ENCODE measurements around the gene CNPY1. TPM values are rescaled to one million over a fixed set of nuclear protein-coding genes. Genes with fewer than 3 reads are reported as not detected.

CNPY1 gene
- total RNA-seq, 2 experiments from 2014 or later: not detected

GRCh38 chr7:155559519-155560108 is 13.3 kb upstream of the CNPY1 start:
- DNase-seq (no peak), ATAC-seq (ENCODE audit: low read depth) (no peak)
- H3K27me3 Mint-ChIP-seq: peaks cover 10% of the 10 kb centered on the region
- no peaks in the 10 kb centered on the region for H3K4me1 Mint-ChIP-seq
- H3K4me3 Mint-ChIP-seq: no peak overlapping the region
- no peaks in the 10 kb centered on the region for H3K36me3 Mint-ChIP-seq
- POLR2A ChIA-PET: no interaction called here
- no peak overlapping the region for H3K27ac Mint-ChIP-seq
- no peaks in the 10 kb centered on the region for H3K9me3 Mint-ChIP-seq

GRCh38 chr7:155558961-155559360 is 12.6 kb upstream of the CNPY1 start:
- DNase-seq (no peak), ATAC-seq (ENCODE audit: low read depth) (no peak)
- H3K36me3 Mint-ChIP-seq: no peaks in the 10 kb centered on the region
- no peak overlapping the region for H3K4me3 Mint-ChIP-seq
- no peak overlapping the region for H3K27ac Mint-ChIP-seq
- no peaks in the 10 kb centered on the region for H3K9me3 Mint-ChIP-seq
- H3K27me3 Mint-ChIP-seq: peaks cover 10% of the 10 kb centered on the region
- POLR2A ChIA-PET: no interaction called here
- no peaks in the 10 kb centered on the region for H3K4me1 Mint-ChIP-seq

GRCh38 chr7:155558351-155558750 is 12.0 kb upstream of the CNPY1 start:
- H3K27me3 Mint-ChIP-seq: peaks cover 10% of the 10 kb centered on the region
- no peak for ATAC-seq (ENCODE audit: low read depth)
- no peaks in the 10 kb centered on the region for H3K9me3 Mint-ChIP-seq
- DNase-seq: no peak
- H3K27ac Mint-ChIP-seq: no peak overlapping the region
- H3K4me3 Mint-ChIP-seq: no peak overlapping the region
- H3K4me1 Mint-ChIP-seq: no peaks in the 10 kb centered on the region
- POLR2A ChIA-PET: no interaction called here
- H3K36me3 Mint-ChIP-seq: no peaks in the 10 kb centered on the region

GRCh38 chr7:155557778-155558177 is 11.4 kb upstream of the CNPY1 start:
- peaks cover 10% of the 10 kb centered on the region for H3K27me3 Mint-ChIP-seq
- H3K4me3 Mint-ChIP-seq: no peak overlapping the region
- POLR2A ChIA-PET: no interaction called here
- no peak for ATAC-seq (ENCODE audit: low read depth)
- no peaks in the 10 kb centered on the region for H3K9me3 Mint-ChIP-seq
- no peak overlapping the region for H3K27ac Mint-ChIP-seq
- H3K36me3 Mint-ChIP-seq: no peaks in the 10 kb centered on the region
- H3K4me1 Mint-ChIP-seq: no peaks in the 10 kb centered on the region
- DNase-seq: no peak

- H3K36me3 Mint-ChIP-seq: no peaks in the 10 kb centered on the region
- no peaks in the 10 kb centered on the region for H3K9me3 Mint-ChIP-seq
- no peaks in the 10 kb centered on the region for H3K4me1 Mint-ChIP-seq
- ATAC-seq (ENCODE audit: low read depth): no peak
- POLR2A ChIA-PET: no interaction called here
- no peak overlapping the region for H3K4me3 Mint-ChIP-seq
- no peak for DNase-seq
- peaks cover 6% of the 10 kb centered on the region for H3K27me3 Mint-ChIP-seq
- no peak overlapping the region for H3K27ac Mint-ChIP-seq
Observed at GRCh38 chr7:155556763-155557162, 10.4 kb upstream of the CNPY1 start.

- Mint-ChIP-seq H3K27me3 (peaks cover 5% of the 10 kb centered on the region), H3K4me3 (no peak overlapping the region), H3K9me3 (no peaks in the 10 kb centered on the region), H3K27ac (no peak overlapping the region), H3K36me3 (no peaks in the 10 kb centered on the region), H3K4me1 (no peaks in the 10 kb centered on the region)
- ATAC-seq (ENCODE audit: low read depth): no peak
- no peak for DNase-seq
- POLR2A ChIA-PET: no interaction called here
Observed at GRCh38 chr7:155555116-155555695, 8.8 kb upstream of the CNPY1 start.

- no peaks in the 10 kb centered on the region for H3K9me3 Mint-ChIP-seq
- H3K27me3 Mint-ChIP-seq: peaks cover 6% of the 10 kb centered on the region
- no peak overlapping the region for H3K27ac Mint-ChIP-seq
- DNase-seq (no peak), ATAC-seq (ENCODE audit: low read depth) (no peak)
- H3K36me3 Mint-ChIP-seq: no peaks in the 10 kb centered on the region
- no peaks in the 10 kb centered on the region for H3K4me1 Mint-ChIP-seq
- POLR2A ChIA-PET: no interaction called here
- H3K4me3 Mint-ChIP-seq: no peak overlapping the region
Observed at GRCh38 chr7:155553871-155554270, 7.5 kb upstream of the CNPY1 start.

- no peak overlapping the region for H3K4me3 Mint-ChIP-seq
- H3K36me3 Mint-ChIP-seq: no peaks in the 10 kb centered on the region
- ATAC-seq (ENCODE audit: low read depth): no peak
- POLR2A ChIA-PET: no interaction called here
- peaks cover 8% of the 10 kb centered on the region for H3K27me3 Mint-ChIP-seq
- DNase-seq: no peak
- H3K9me3 Mint-ChIP-seq: no peaks in the 10 kb centered on the region
- H3K27ac Mint-ChIP-seq: no peak overlapping the region
- no peaks in the 10 kb centered on the region for H3K4me1 Mint-ChIP-seq
Observed at GRCh38 chr7:155551785-155552611, 5.6 kb upstream of the CNPY1 start.

GRCh38 chr7:155550916-155551315 is 4.6 kb upstream of the CNPY1 start:
- Mint-ChIP-seq H3K4me1 (no peaks in the 10 kb centered on the region), H3K27ac (no peak overlapping the region), H3K36me3 (no peaks in the 10 kb centered on the region), H3K9me3 (no peaks in the 10 kb centered on the region), H3K4me3 (no peak overlapping the region), H3K27me3 (peaks cover 5% of the 10 kb centered on the region)
- DNase-seq (no peak), ATAC-seq (ENCODE audit: low read depth) (no peak)
- POLR2A ChIA-PET: no interaction called here

- Mint-ChIP-seq H3K4me3 (no peak overlapping the region), H3K9me3 (no peaks in the 10 kb centered on the region), H3K4me1 (no peaks in the 10 kb centered on the region), H3K27me3 (peaks cover 5% of the 10 kb centered on the region), H3K27ac (no peak overlapping the region), H3K36me3 (no peaks in the 10 kb centered on the region)
- POLR2A ChIA-PET: no interaction called here
- ATAC-seq (ENCODE audit: low read depth): no peak
- no peak for DNase-seq
Observed at GRCh38 chr7:155549226-155549625, 2.9 kb upstream of the CNPY1 start.

- ATAC-seq (ENCODE audit: low read depth) (no peak), DNase-seq (no peak)
- Mint-ChIP-seq H3K4me1 (no peaks in the 10 kb centered on the region), H3K27me3 (peaks cover 5% of the 10 kb centered on the region), H3K9me3 (no peaks in the 10 kb centered on the region), H3K4me3 (no peak overlapping the region), H3K27ac (no peak overlapping the region), H3K36me3 (no peaks in the 10 kb centered on the region)
- POLR2A ChIA-PET: no interaction called here
Observed at GRCh38 chr7:155547161-155547791, 917 bp upstream of the CNPY1 start.

GRCh38 chr7:155545348-155545747 is 1.0 kb downstream of the CNPY1 start:
- ATAC-seq (ENCODE audit: low read depth) (no peak), DNase-seq (no peak)
- POLR2A ChIA-PET: no interaction called here
- H3K36me3 Mint-ChIP-seq: no peaks in the 10 kb centered on the region
- H3K27me3 Mint-ChIP-seq: peaks cover 7% of the 10 kb centered on the region
- H3K4me1 Mint-ChIP-seq: no peaks in the 10 kb centered on the region
- H3K9me3 Mint-ChIP-seq: no peaks in the 10 kb centered on the region
- no peak overlapping the region for H3K4me3 Mint-ChIP-seq
- no peak overlapping the region for H3K27ac Mint-ChIP-seq

GRCh38 chr7:155544485-155544884 is 1.9 kb downstream of the CNPY1 start:
- POLR2A ChIA-PET: no interaction called here
- Mint-ChIP-seq H3K36me3 (no peaks in the 10 kb centered on the region), H3K9me3 (no peaks in the 10 kb centered on the region), H3K27me3 (peaks cover 8% of the 10 kb centered on the region), H3K27ac (no peak overlapping the region), H3K4me1 (no peaks in the 10 kb centered on the region), H3K4me3 (no peak overlapping the region)
- ATAC-seq (ENCODE audit: low read depth): no peak
- no peak for DNase-seq

GRCh38 chr7:155543926-155544325 is 2.4 kb downstream of the CNPY1 start:
- Mint-ChIP-seq H3K4me1 (no peaks in the 10 kb centered on the region), H3K27ac (no peak overlapping the region), H3K27me3 (peaks cover 9% of the 10 kb centered on the region), H3K36me3 (no peaks in the 10 kb centered on the region), H3K4me3 (no peak overlapping the region), H3K9me3 (no peaks in the 10 kb centered on the region)
- POLR2A ChIA-PET: no interaction called here
- ATAC-seq (ENCODE audit: low read depth): no peak
- DNase-seq: no peak

All from activated naive CD8-positive, alpha-beta T cell treated with anti-CD3 and anti-CD28 coated beads, Interleukin-2, amount 10 ng/mL, durations not matched to agents 7 days and 5 days (primary cell).